Omental fat pad (tissue), 4 donors: ENCODE measurements around the gene ZNF260. TPM values are rescaled to one million over a fixed set of nuclear protein-coding genes. Genes with fewer than 3 reads are reported as not detected.
A peak's percentile ranks its signal among the peaks of the same experiment; 100 is the strongest.

ENCODE experiments used
- ATAC-seq: fragments of 150-250 bp; one replicate; pipeline ENCODE4 v1.9.1; 2016; ENCODE audit warnings: mild to moderate bottlenecking, moderate library complexity; ENCODE audit not compliant: low FRiP score
- DNase-seq: peaks from one replicate; pipeline ENCODE4 v3.0.0-alpha.2; 2019; ENCODE audit warnings: low spot score
- total RNA-seq, 4 donors: library from RNA; depleted of rRNA; stranded (reverse); fragments of >200 nt; gene quantifications; one replicate each; pipeline ENCODE4 v1.1.0, GENCODE V29; 2016
- TF ChIP-seq, protein P1 (sequence below), 3 donors: fragments of 450-650 bp; IDR thresholded peaks; one replicate each; pipeline ENCODE4 v1.5.1; 2016 to 2017; ENCODE audit warnings: antibody characterized with exemption in 3 of 3, mild to moderate bottlenecking in 3 of 3, moderate library complexity in 2 of 3

ZNF260 gene
- 10 to 100 TPM in 2 of 4 donors, 1 to 10 TPM in 2; 5.3 to 31.5 (median 9.1) TPM for total RNA-seq

DNA sequence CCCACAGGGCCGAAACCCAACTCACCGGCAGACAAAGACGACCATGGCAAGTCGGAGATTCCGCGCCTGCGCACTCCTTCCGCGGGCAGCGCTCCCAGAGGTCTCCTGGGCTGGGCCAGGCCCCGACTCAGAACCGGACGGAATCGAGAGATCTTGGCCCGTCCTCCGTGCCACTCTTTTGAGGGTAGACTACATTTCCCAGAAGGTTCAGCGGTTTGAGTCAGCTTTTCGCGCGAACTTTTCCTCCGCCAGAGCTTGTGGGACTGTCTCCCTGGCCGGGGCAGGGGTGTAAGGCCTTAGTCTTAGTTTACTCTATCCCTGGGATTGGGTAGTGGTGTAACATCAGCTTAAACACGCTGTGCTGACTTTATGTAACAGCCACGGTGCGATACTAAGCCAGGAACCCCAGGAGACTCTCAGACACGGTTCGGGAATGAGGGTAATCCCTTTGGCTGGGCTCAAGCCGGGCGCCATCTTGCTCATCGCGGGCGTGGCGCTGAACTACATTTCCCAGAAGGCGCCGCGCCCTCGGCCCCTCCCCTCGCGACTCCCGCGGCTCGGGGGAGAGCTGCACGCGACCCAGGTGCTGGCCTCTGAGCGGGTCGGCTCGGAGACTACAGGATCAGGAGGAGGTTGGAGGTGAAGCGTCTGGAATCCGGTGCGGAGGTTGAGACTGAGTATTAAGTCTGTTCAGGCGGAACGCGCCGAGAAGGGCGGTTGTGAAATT, at the start of gene ZNF260:
Gene ZNF260, minus strand, starts transcription at position 78 of the 727 bp plus-strand sequence. CDS start 13,033 bp downstream, outside the sequence.
- DNase-seq: peak; percentile 85
- TF ChIP-seq, protein P1, sequence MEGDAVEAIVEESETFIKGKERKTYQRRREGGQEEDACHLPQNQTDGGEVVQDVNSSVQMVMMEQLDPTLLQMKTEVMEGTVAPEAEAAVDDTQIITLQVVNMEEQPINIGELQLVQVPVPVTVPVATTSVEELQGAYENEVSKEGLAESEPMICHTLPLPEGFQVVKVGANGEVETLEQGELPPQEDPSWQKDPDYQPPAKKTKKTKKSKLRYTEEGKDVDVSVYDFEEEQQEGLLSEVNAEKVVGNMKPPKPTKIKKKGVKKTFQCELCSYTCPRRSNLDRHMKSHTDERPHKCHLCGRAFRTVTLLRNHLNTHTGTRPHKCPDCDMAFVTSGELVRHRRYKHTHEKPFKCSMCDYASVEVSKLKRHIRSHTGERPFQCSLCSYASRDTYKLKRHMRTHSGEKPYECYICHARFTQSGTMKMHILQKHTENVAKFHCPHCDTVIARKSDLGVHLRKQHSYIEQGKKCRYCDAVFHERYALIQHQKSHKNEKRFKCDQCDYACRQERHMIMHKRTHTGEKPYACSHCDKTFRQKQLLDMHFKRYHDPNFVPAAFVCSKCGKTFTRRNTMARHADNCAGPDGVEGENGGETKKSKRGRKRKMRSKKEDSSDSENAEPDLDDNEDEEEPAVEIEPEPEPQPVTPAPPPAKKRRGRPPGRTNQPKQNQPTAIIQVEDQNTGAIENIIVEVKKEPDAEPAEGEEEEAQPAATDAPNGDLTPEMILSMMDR (IDR thresholded peaks at IDR 0.05): no peak
- ATAC-seq: peak; percentile 99

DNA sequence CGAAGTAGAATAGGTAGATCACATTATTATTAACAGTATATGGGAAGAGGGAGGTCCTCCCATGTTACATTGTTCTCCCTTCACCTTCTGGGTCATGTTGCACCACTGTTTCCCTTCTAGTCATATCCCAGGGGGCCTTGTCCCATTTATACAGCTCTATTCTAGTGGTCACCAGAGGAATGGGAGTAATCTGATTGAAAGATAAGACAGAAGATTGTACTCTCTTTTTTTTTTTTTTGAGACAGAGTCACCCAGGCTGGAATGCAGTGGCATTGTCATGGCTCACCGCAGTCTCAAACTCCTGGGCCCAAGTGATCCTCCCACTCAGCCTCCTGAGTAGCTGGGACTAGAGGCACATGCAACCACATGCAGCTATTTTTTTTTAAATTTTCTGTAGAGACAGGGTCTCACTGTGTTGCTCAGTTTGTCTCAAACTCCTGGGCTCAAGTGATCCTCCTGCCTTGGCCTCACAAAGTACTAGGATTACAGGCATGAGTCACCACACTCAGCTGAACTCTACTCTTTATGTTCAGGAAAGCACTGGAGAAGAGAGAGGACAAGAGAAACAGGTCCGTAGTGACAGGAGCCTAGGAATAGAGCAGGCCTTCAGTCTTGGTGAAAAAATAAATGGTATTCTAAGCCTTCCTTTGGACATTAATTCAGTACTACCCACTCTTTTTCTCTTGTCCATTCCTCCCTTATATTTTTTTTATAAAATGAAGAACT, 49.4 kb upstream of the ZNF260 start:
- no peak for ATAC-seq
- no peak for DNase-seq
- TF ChIP-seq, protein P1 (IDR thresholded peaks at IDR 0.05): no peak

DNA sequence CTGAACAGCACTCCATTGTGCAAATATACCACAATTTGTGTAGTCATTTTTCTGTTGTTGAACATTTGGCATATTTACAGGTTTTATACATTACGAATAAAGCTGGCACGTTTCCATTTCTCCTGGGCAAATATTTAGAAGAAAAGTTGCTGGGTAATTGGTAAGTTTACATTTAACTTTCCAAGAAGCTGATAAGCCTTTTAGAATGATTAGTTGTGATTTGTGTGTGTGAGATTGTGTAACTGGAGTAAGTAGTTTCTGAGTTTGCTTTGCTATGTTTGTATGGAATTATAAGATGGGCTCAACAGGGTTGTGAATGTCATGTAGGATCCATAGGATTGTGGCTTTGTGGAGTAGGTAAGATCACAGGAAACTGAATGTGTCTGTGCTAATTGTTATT, 46.7 kb upstream of the ZNF260 start:
- DNase-seq: no peak
- no peak for ATAC-seq
- TF ChIP-seq, protein P1 (IDR thresholded peaks at IDR 0.05): no peak

DNA sequence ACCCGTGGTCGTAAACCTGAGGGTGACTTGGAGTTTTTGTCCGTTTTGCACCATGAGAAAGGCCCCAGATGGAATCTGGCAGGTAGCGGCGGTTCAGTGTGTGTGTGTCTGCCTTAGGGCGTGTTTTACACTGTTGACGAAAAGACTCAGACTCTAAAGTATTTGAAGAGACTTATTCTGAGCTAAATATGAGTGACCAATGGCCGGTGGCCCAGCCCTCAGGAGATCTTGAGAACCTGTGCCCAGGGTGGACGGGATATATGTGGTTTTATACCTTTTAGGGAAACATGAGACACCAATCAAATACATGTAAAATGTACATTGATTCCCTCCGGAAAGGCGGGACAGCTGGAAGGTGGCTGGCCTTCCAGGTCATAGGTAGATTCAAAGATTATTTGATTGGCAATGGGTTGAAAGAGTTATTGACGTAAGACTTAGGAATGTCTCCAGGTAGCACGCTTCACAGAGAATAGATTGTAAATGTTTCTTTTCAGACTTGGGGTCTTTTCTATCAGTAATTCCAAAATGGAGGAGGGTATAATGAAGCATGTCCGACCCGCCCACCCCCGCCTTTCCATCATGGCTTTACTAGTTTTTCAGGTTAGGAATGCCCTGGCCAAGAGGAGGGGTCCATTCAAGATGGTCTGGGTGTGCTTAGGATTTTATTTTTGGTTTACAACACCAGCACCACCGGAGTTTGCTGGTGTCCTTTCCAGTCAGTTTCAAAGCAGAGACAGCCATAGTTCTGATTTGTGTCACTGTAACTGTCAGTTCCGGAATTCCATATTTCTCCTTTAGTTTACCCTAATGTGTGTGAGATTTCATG, 46.0 kb upstream of the ZNF260 start:
- TF ChIP-seq, protein P1 (IDR thresholded peaks at IDR 0.05): no peak
- peak; percentile 26 for ATAC-seq
- peak; percentile 22 for DNase-seq

DNA sequence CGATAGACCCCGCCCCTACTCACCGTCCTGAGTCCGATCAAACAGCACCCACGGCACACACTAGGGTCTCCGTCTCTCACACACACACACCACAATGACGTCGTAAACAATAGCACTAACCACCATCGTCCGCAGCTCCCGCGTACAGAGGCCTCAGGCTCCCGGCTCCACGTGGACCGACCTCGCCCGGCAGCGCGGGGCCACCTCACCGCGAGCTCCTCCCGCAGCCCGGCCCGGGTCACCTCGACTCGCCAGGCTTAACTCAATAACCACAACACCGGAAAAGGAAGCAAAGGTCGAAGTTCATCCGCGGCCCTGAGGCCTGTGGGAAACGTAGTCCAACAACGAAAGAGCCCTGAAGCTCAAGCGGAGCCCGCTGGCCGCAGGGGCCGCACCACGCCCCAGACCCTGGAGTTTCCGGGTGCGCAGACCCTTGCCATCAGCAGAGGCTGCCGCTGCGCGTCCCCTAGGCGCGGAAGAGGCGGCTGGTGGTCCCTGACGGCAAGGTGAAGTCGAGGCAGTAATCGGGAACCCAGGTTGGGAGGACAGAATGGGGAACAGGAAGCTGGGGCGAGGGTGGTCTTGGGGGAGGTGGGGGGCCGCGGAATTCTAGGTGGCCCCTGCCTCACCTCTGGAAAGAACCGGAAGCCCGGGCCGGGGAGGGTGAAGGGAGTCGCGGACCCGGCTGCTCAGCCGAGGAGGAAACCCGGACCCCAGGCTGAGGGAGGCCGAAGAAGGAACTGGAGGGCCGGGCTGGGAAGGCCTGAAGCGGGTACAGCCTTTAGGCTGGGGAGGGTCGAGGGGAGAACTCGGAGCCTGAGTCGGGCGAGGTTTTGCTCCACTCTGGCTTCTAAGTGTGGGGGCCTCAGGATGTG, 45.2 kb upstream of the ZNF260 start, which contains the start of gene ZNF529:
Gene ZNF529, minus strand, starts transcription at position 273 of the 875 bp plus-strand sequence. CDS start 946 bp downstream, outside the sequence.
- peak; percentile 80 for DNase-seq
- TF ChIP-seq, protein P1 (IDR thresholded peaks at IDR 0.05): no peak
- ATAC-seq: peak; percentile 97

DNA sequence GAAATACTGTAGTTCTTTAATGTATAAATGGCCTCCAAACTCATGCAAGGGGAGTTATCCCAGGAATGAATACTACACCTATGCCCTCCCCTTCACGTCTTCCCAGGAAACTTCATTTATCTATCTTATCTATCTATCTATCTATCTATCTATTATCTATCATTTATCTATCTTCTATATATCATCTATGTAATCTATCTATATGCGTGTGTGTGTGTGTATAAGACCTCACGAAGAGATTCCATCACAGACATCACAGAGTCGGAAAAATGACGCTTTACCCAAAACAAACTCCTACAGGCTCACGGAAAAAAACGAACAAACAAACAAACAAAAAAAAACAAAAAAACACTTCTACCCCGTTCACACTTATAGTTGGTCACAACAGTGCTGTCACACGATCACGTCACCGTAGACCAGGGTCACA, 44.5 kb upstream of the ZNF260 start:
- no peak for DNase-seq

More for the DNA sequence above, 44.5 kb upstream of the ZNF260 start:
- TF ChIP-seq, protein P1 (IDR thresholded peaks at IDR 0.05): no peak
- ATAC-seq: no peak
